PC-9 (cell line): ENCODE data around the gene FAXC. TPM values are rescaled to one million over a fixed set of nuclear protein-coding genes. Genes with fewer than 3 reads are reported as not detected.
"Not testable (repeated sequence)": the region's sequence is repeated elsewhere in the genome, so short reads cannot be mapped to it uniquely, and the experiment has no call there.

Experiments
- BruUV-seq: library from RNA; stranded (reverse); fragments of 400-500 nt; replicated peaks from 2 replicates; lab custom pipeline; 2021; lab: Mats Ljungman, UMichigan
- CTCF ChIA-PET: fragments of 300-600 bp; sonication (Branson Sonifier 250); formaldehyde crosslinking; loops from one replicate; lab custom pipeline; 2022; ENCODE audit warnings: antibody characterized with exemption; lab: Charles Lee
- POLR2A ChIA-PET: fragments of 300-600 bp; sonication (Branson Sonifier 250); formaldehyde crosslinking; loops from one replicate; lab custom pipeline; 2022; ENCODE audit warnings: antibody characterized with exemption; ENCODE audit not compliant: unreplicated experiment; lab: Charles Lee
- DNase-seq, 2 experiments: peaks; one replicate each; pipeline versions ENCODE4 v3.0.0 to v3.0.0-alpha.2; 2015 to 2022; ENCODE audit warnings: mixed read lengths in 1 of 2
- H2AFZ ChIP-seq: fragments of 200-600 bp; sonication (generic); 2 replicates; pipeline ENCODE4 v1.8.1; 2017; ENCODE audit warnings: antibody characterized with exemption
- H3F3A ChIP-seq: fragments of 200-600 bp; sonication (generic); 2 replicates; pipeline ENCODE4 v1.8.1; 2017; ENCODE audit warnings: antibody characterized with exemption, mild to moderate bottlenecking, low read depth; ENCODE audit not compliant: insufficient read depth
- H3K27ac ChIP-seq: fragments of 200-600 bp; sonication (generic); 2 replicates; pipeline ENCODE4 v1.6.1; 2016; ENCODE audit warnings: mixed run types
- H3K27me3 ChIP-seq: fragments of 200-600 bp; sonication (generic); 2 replicates; pipeline ENCODE4 v1.6.1; 2016; ENCODE audit warnings: low read depth, mixed run types; ENCODE audit not compliant: insufficient read depth
- H3K36me3 ChIP-seq: fragments of 200-600 bp; sonication (generic); 2 replicates; pipeline ENCODE4 v1.6.1; 2016; ENCODE audit warnings: low read depth, mixed run types
- H3K4me1 ChIP-seq: fragments of 200-600 bp; sonication (generic); replicated peaks from 2 replicates; pipeline ENCODE4 v1.6.1; 2016; ENCODE audit warnings: mixed run types; ENCODE audit not compliant: insufficient read depth
- H3K4me2 ChIP-seq: fragments of 200-600 bp; sonication (generic); 2 replicates; pipeline ENCODE4 v1.6.1; 2017; ENCODE audit warnings: mixed run types
- H3K4me3 ChIP-seq: fragments of 200-600 bp; sonication (generic); 2 replicates; pipeline ENCODE4 v1.6.1; 2016; ENCODE audit warnings: mixed run types
- H3K79me2 ChIP-seq: fragments of 200-600 bp; sonication (generic); 2 replicates; pipeline ENCODE4 v1.6.1; 2017; ENCODE audit warnings: low read depth, mixed run types
- H3K9me2 ChIP-seq: fragments of 200-600 bp; sonication (generic); 2 replicates; pipeline ENCODE4 v1.8.1; 2017; ENCODE audit warnings: mild to moderate bottlenecking; ENCODE audit not compliant: insufficient read depth
- H3K9me3 ChIP-seq: fragments of 200-600 bp; sonication (generic); 2 replicates; pipeline ENCODE4 v1.8.1; 2016; ENCODE audit warnings: low read depth; ENCODE audit not compliant: insufficient read depth
- H4K20me1 ChIP-seq: fragments of 200-600 bp; sonication (generic); 2 replicates; pipeline ENCODE4 v1.8.1; 2017; ENCODE audit not compliant: insufficient read depth
- EZH2 ChIP-seq: fragments of 200-600 bp; sonication (generic); IDR thresholded peaks from 2 replicates; pipeline ENCODE4 v1.8.0; 2017; ENCODE audit warnings: antibody characterized with exemption, low read depth
- intact Hi-C: fragments of 100-400 bp; cut with micrococcal nuclease; formaldehyde crosslinking; loops from one replicate; pipeline ENCODE4 v1.10.0; 2022; ENCODE audit not compliant: unreplicated experiment
- total RNA-seq: library from RNA; stranded (reverse); gene quantifications from 2 replicates; pipeline ENCODE4 v1.2.3, GENCODE V29; 2021
- TF ChIP-seq, protein P1 (sequence below): fragments of 200-600 bp; sonication (generic); conservative IDR thresholded peaks from 2 replicates; pipeline ENCODE4 v1.6.1; 2017; ENCODE audit warnings: mixed run types, antibody characterized with exemption, mild to moderate bottlenecking, moderate library complexity

FAXC gene
- total RNA-seq, 1 experiment from 2014 or later = 3.3 TPM

DNA sequence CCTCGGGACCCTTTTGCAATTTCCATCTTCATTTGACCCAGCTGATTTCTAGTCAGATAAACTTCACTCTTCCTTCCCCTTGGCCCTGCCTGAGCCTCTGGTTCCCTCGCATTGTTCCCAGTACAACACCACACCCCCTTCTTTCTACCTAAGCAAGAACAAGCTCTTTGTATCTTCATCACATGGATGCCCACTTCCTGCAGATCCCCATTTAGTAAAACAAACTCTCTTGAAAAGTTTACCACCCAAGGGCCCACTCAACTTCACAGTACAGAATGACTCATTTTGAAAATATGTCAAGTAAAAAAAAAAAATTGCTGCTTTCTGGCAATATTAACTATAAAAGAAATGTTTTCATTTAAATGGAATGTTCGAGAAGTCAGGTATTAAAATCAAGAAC lies 5.2 kb downstream of the FAXC start:
- Histone ChIP-seq H3K27ac (no peak overlapping the region), H3K4me3 (no peak overlapping the region), H3K4me1 (no peaks in the 10 kb centered on the region), H3K27me3 (no peaks in the 10 kb centered on the region), H3F3A (no peaks in the 10 kb centered on the region), H3K9me3 (no peaks in the 10 kb centered on the region), H3K4me2 (no peak overlapping the region), H3K79me2 (no peaks in the 10 kb centered on the region), H4K20me1 (no peaks in the 10 kb centered on the region; the same call in 1 of the 2 replicates), H3K36me3 (no peaks in the 10 kb centered on the region), H2AFZ (no peak overlapping the region), H3K9me2 (no peaks in the 10 kb centered on the region)
- no TSS peak for BruUV-seq
- no peak for TF ChIP-seq EZH2
- TF ChIP-seq, protein P1, sequence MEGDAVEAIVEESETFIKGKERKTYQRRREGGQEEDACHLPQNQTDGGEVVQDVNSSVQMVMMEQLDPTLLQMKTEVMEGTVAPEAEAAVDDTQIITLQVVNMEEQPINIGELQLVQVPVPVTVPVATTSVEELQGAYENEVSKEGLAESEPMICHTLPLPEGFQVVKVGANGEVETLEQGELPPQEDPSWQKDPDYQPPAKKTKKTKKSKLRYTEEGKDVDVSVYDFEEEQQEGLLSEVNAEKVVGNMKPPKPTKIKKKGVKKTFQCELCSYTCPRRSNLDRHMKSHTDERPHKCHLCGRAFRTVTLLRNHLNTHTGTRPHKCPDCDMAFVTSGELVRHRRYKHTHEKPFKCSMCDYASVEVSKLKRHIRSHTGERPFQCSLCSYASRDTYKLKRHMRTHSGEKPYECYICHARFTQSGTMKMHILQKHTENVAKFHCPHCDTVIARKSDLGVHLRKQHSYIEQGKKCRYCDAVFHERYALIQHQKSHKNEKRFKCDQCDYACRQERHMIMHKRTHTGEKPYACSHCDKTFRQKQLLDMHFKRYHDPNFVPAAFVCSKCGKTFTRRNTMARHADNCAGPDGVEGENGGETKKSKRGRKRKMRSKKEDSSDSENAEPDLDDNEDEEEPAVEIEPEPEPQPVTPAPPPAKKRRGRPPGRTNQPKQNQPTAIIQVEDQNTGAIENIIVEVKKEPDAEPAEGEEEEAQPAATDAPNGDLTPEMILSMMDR = no peak
- no peak for DNase-seq
- ChIA-PET POLR2A (no interaction called here), CTCF (no interaction called here)
- intact Hi-C loops = no loop called here

GRCh38 chr6:99341862-99342455 lies 7.5 kb downstream of the FAXC start:
- DNase-seq = no peak
- no peak overlapping the region for H2AFZ ChIP-seq
- H3K4me2 ChIP-seq = no peak overlapping the region
- H3K27me3 ChIP-seq = no peaks in the 10 kb centered on the region
- no peaks in the 10 kb centered on the region for H3K9me2 ChIP-seq
- TF ChIP-seq EZH2 = no peak
- TF ChIP-seq, protein P1 = no peak
- intact Hi-C loops = no loop called here
- CTCF ChIA-PET = no interaction called here
- no peak overlapping the region for H3K27ac ChIP-seq
- no TSS peak for BruUV-seq
- H3K9me3 ChIP-seq = no peaks in the 10 kb centered on the region
- H3K36me3 ChIP-seq = no peaks in the 10 kb centered on the region
- no peaks in the 10 kb centered on the region; the same call in 1 of the 2 replicates for H4K20me1 ChIP-seq
- H3K4me3 ChIP-seq = no peak overlapping the region
- no peaks in the 10 kb centered on the region for H3K4me1 ChIP-seq
- H3F3A ChIP-seq = no peaks in the 10 kb centered on the region
- H3K79me2 ChIP-seq = no peaks in the 10 kb centered on the region
- POLR2A ChIA-PET = no interaction called here

GRCh38 chr6:99338188-99338587 lies 11.3 kb downstream of the FAXC start:
- no TSS peak for BruUV-seq
- H3K4me3 ChIP-seq = no peak overlapping the region
- intact Hi-C loops = loop anchor here (10.0 kb wide), 1 partner anchor 227 kb away; the partner anchor contains the start of gene CCNC
- H3K9me3 ChIP-seq = no peaks in the 10 kb centered on the region
- no peaks in the 10 kb centered on the region for H3K79me2 ChIP-seq
- H4K20me1 ChIP-seq = no peaks in the 10 kb centered on the region; the same call in 1 of the 2 replicates
- DNase-seq = no peak
- no peaks in the 10 kb centered on the region for H3K9me2 ChIP-seq
- no peaks in the 10 kb centered on the region for H3K36me3 ChIP-seq
- H3F3A ChIP-seq = no peaks in the 10 kb centered on the region
- H3K4me1 ChIP-seq = no peaks in the 10 kb centered on the region
- POLR2A ChIA-PET = no interaction called here
- no peak for TF ChIP-seq EZH2
- TF ChIP-seq, protein P1 = no peak
- no peak overlapping the region for H2AFZ ChIP-seq
- no peak overlapping the region for H3K27ac ChIP-seq
- H3K27me3 ChIP-seq = no peaks in the 10 kb centered on the region
- H3K4me2 ChIP-seq = no peak overlapping the region
- CTCF ChIA-PET = no interaction called here

- intact Hi-C loops = loop anchor here (2.0 to 10.0 kb wide), 2 partner anchors 90 to 230 kb away; partner anchors contain the start of genes CCNC and PNISR
- H3K27me3 ChIP-seq, CTCF ChIA-PET, DNase-seq, H3K36me3 ChIP-seq, H3K4me1 ChIP-seq, H3K27ac ChIP-seq, BruUV-seq, H3F3A ChIP-seq, H3K9me2 ChIP-seq, H3K79me2 ChIP-seq, H3K4me3 ChIP-seq, H3K4me2 ChIP-seq, H4K20me1 ChIP-seq, H2AFZ ChIP-seq, POLR2A ChIA-PET, H3K9me3 ChIP-seq: not testable (repeated sequence)
Measured at GRCh38 chr6:99335298-99335697, 14.2 kb downstream of the FAXC start.
